ENCODE measurements around the gene MKNK2. TPM values are rescaled to one million over a fixed set of nuclear protein-coding genes. Genes with fewer than 3 reads are reported as not detected.
A peak's percentile ranks its signal among the peaks of the same experiment; 100 is the strongest.

The MKNK2 gene
- total and polyA plus RNA-seq, 2 of the 13 experiments (the other 11 are each of a cell fraction or from before 2014, with no cell fraction given), result 44.9 to 112 TPM

DNA sequence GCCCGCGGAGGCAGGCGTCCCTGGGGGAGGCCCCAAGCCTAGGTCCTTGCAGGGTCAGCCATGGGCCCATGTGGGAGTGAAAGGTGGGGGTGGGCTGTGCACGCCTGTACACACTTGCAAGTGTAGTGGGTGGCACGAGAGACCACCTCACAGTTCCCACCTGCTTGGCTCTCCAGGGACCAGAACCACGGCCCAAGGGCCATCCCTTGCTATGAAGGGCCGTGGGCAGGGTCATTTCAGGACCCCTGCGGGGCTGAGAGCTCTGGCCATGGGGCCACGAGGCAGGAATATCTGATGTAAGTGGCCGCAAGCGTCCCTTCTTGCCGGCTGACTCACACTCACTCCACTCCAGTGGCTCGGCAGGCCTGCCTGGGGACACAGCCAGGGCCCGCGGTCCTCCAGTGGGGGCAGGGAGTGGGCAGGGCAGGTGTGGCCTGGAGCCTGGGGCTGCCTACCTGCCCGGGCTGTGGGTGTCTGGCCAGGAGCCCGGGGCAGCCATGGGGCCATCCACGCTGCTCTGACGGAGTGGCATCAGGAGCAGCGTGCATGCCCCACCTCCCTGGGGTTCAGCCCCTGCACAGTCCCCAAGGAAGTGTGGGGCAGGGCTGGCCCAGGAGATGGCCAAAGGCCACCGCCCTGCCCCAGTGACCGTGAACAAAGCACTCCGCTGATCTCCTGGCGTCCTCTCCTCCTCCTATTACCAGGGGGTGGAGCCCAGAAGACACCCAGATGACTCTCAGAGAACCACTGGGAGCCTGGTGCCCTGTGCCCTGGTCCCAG, 8.6 kb upstream of the MKNK2 start (continued):
- peak; percentile 63; the same call in 1 of the 2 replicates for TF ChIP-seq HIVEP1 (CRISPR knock-in tag; IDR thresholded peaks at IDR 0.05)
- no peak for TF ChIP-seq TAF15 (IDR thresholded peaks at IDR 0.05; ENCODE audit: low read depth, low read length, poor library complexity, severe bottlenecking)
- TF ChIP-seq, protein P1, sequence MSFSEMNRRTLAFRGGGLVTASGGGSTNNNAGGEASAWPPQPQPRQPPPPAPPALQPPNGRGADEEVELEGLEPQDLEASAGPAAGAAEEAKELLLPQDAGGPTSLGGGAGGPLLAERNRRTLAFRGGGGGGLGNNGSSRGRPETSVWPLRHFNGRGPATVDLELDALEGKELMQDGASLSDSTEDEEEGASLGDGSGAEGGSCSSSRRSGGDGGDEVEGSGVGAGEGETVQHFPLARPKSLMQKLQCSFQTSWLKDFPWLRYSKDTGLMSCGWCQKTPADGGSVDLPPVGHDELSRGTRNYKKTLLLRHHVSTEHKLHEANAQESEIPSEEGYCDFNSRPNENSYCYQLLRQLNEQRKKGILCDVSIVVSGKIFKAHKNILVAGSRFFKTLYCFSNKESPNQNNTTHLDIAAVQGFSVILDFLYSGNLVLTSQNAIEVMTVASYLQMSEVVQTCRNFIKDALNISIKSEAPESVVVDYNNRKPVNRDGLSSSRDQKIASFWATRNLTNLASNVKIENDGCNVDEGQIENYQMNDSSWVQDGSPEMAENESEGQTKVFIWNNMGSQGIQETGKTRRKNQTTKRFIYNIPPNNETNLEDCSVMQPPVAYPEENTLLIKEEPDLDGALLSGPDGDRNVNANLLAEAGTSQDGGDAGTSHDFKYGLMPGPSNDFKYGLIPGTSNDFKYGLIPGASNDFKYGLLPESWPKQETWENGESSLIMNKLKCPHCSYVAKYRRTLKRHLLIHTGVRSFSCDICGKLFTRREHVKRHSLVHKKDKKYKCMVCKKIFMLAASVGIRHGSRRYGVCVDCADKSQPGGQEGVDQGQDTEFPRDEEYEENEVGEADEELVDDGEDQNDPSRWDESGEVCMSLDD (CRISPR knock-in tag; IDR thresholded peaks at IDR 0.05; ENCODE audit: borderline replicate concordance), result no peak
- no peak for TF ChIP-seq ZNF660 (CRISPR knock-in tag; IDR thresholded peaks at IDR 0.05; ENCODE audit: borderline replicate concordance, low read depth)
- 0 out of 2 replicates have a peak, but pooled peaks have one; percentile 21 for TF ChIP-seq ZNF33B (CRISPR knock-in tag; IDR thresholded peaks at IDR 0.05)
- TF ChIP-seq ZNF235 (CRISPR knock-in tag; IDR thresholded peaks at IDR 0.05; ENCODE audit: borderline replicate concordance), result 0 out of 2 replicates have a peak, but pooled peaks have one; percentile 62
- TF ChIP-seq, protein P2, sequence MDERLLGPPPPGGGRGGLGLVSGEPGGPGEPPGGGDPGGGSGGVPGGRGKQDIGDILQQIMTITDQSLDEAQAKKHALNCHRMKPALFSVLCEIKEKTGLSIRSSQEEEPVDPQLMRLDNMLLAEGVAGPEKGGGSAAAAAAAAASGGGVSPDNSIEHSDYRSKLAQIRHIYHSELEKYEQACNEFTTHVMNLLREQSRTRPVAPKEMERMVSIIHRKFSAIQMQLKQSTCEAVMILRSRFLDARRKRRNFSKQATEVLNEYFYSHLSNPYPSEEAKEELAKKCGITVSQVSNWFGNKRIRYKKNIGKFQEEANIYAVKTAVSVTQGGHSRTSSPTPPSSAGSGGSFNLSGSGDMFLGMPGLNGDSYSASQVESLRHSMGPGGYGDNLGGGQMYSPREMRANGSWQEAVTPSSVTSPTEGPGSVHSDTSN (CRISPR knock-in tag; IDR thresholded peaks at IDR 0.05), result no peak
- TF ChIP-seq ZNF318 (CRISPR knock-in tag; IDR thresholded peaks at IDR 0.05), result peak; percentile 84; the same call in 1 of the 2 replicates
- TF ChIP-seq, protein P3, sequence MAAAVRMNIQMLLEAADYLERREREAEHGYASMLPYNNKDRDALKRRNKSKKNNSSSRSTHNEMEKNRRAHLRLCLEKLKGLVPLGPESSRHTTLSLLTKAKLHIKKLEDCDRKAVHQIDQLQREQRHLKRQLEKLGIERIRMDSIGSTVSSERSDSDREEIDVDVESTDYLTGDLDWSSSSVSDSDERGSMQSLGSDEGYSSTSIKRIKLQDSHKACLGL (CRISPR knock-in tag; IDR thresholded peaks at IDR 0.05), result peak; percentile 95
- TF ChIP-seq ZNF781 (CRISPR knock-in tag; IDR thresholded peaks at IDR 0.05; ENCODE audit: borderline replicate concordance, not compliant biosample characterization), result peak; percentile 69
- TF ChIP-seq ZNF468 (CRISPR knock-in tag; IDR thresholded peaks at IDR 0.05), result no peak

Data from HepG2 (cell line).